GM23248 (cell line): ENCODE measurements around the gene ADAMTS14. TPM values are rescaled to one million over a fixed set of nuclear protein-coding genes. Genes with fewer than 3 reads are reported as not detected.

Source experiments
- DNase-seq: peaks from one replicate; pipeline ENCODE4 v3.0.0-alpha.2; 2015
- H2AFZ ChIP-seq: fragments of 200-600 bp; sonication (generic); 2 replicates; pipeline ENCODE4 v1.6.1; 2016; ENCODE audit warnings: antibody characterized with exemption
- H3F3A ChIP-seq: fragments of 200-600 bp; sonication (generic); 2 replicates; pipeline ENCODE4 v1.6.1; 2016; ENCODE audit warnings: mild to moderate bottlenecking, antibody characterized with exemption, mixed run types; ENCODE audit not compliant: insufficient read depth
- H3K27ac ChIP-seq: fragments of 200-600 bp; sonication (generic); 2 replicates; pipeline ENCODE4 v1.5.1; 2016; ENCODE audit warnings: mild to moderate bottlenecking
- H3K27me3 ChIP-seq: fragments of 200-600 bp; sonication (generic); replicated peaks from 2 replicates; pipeline ENCODE4 v1.6.1; 2016; ENCODE audit warnings: mild to moderate bottlenecking; ENCODE audit not compliant: insufficient read depth
- H3K36me3 ChIP-seq: fragments of 200-600 bp; sonication (generic); 2 replicates; pipeline ENCODE4 v1.6.1; 2016; ENCODE audit warnings: low read depth, mild to moderate bottlenecking
- H3K4me1 ChIP-seq: fragments of 200-600 bp; sonication (generic); 2 replicates; pipeline ENCODE4 v1.6.1; 2016; ENCODE audit warnings: mild to moderate bottlenecking; ENCODE audit not compliant: insufficient read depth
- H3K4me2 ChIP-seq: fragments of 200-600 bp; sonication (generic); one replicate; pipeline ENCODE4 v1.6.1; 2016; ENCODE audit warnings: mild to moderate bottlenecking; ENCODE audit not compliant: unreplicated experiment
- H3K4me3 ChIP-seq: fragments of 200-600 bp; sonication (generic); 2 replicates; pipeline ENCODE4 v1.5.1; 2016; ENCODE audit warnings: mild to moderate bottlenecking
- H3K79me2 ChIP-seq: fragments of 200-600 bp; sonication (generic); 2 replicates; pipeline ENCODE4 v1.6.1; 2016; ENCODE audit warnings: mild to moderate bottlenecking; ENCODE audit not compliant: insufficient read depth
- H3K9ac ChIP-seq: fragments of 200-600 bp; sonication (generic); 2 replicates; pipeline ENCODE4 v1.6.1; 2016; ENCODE audit warnings: mild to moderate bottlenecking
- H3K9me2 ChIP-seq: fragments of 200-600 bp; sonication (generic); 2 replicates; pipeline ENCODE4 v1.6.1; 2016; ENCODE audit warnings: mixed run types, mild to moderate bottlenecking, moderate library complexity; ENCODE audit not compliant: insufficient read depth
- H3K9me3 ChIP-seq: fragments of 200-600 bp; sonication (generic); one replicate; pipeline ENCODE4 v1.6.1; 2017; ENCODE audit warnings: low read depth
- H4K20me1 ChIP-seq: fragments of 200-600 bp; sonication (generic); 2 replicates; pipeline ENCODE4 v1.6.0; 2016; ENCODE audit not compliant: insufficient read depth
- EZH2 ChIP-seq: fragments of 200-600 bp; sonication (generic); IDR thresholded peaks from 2 replicates; pipeline ENCODE4 v1.6.1; 2018; ENCODE audit warnings: antibody characterized with exemption, mild to moderate bottlenecking; ENCODE audit not compliant: insufficient read depth, poor library complexity, severe bottlenecking
- EZH2phosphoT487 ChIP-seq: fragments of 200-600 bp; sonication (generic); IDR thresholded peaks from 2 replicates; pipeline ENCODE4 v1.6.1; 2018; ENCODE audit warnings: antibody characterized with exemption, moderate library complexity, mild to moderate bottlenecking, low read depth; ENCODE audit not compliant: insufficient read depth
- WGBS, 2 experiments: methylation state at CpG; one replicate each; pipeline ENCODE4 v1.1.6; 2015 to 2017; ENCODE audit warnings: low lambda C conversion rate in 2 of 2, low coverage in 1 of 2; ENCODE audit errors: missing lambda C conversion rate in 2 of 2; 5-methylcytosine and 5-hydroxymethylcytosine counted together
- in situ Hi-C: fragments of 300-500 bp; cut with MboI; formaldehyde crosslinking; loops from 2 replicates; pipeline ENCODE4 v1.15.0; 2020
- polyA plus RNA-seq: library from polyadenylated mRNA; unstranded; fragments of >200 nt; fragmentation: Nextera tagmentation; extraction: Ambion mirVana; gene quantifications from 2 replicates; pipeline ENCODE4 v1.2.1, GENCODE V29; 2016
- total RNA-seq: library from RNA; depleted of rRNA; stranded (reverse); fragments of >200 nt; shearing (Covaris generic); gene quantifications from 2 replicates; pipeline ENCODE4 v1.2.3, GENCODE V29; 2014

ADAMTS14 gene
- total and polyA plus RNA-seq, 2 experiments from 2014 or later, result 0.91 to 0.97 TPM

GRCh38 chr10:70771311-70772194, 99.2 kb downstream of the ADAMTS14 start:
- Histone ChIP-seq H3K27me3 (peaks cover 7% of the 10 kb centered on the region; the same call in 1 of the 2 replicates), H3K9me3 (no peaks in the 10 kb centered on the region), H3K79me2 (no peaks in the 10 kb centered on the region), H3F3A (no peaks in the 10 kb centered on the region), H4K20me1 (no peaks in the 10 kb centered on the region), H3K9ac (no peak overlapping the region), H3K4me1 (no peaks in the 10 kb centered on the region), H2AFZ (no peak overlapping the region), H3K9me2 (no peaks in the 10 kb centered on the region), H3K27ac (no peak overlapping the region), H3K4me3 (no peak overlapping the region), H3K4me2 (no peak overlapping the region), H3K36me3 (no peaks in the 10 kb centered on the region)
- TF ChIP-seq EZH2phosphoT487 (no peak), EZH2 (no peak)
- 68 to 75% methylated on average over 8 of the region's 8 CpGs for WGBS, 2 experiments
- no peak for DNase-seq
- in situ Hi-C loops, result no loop called here

DNA sequence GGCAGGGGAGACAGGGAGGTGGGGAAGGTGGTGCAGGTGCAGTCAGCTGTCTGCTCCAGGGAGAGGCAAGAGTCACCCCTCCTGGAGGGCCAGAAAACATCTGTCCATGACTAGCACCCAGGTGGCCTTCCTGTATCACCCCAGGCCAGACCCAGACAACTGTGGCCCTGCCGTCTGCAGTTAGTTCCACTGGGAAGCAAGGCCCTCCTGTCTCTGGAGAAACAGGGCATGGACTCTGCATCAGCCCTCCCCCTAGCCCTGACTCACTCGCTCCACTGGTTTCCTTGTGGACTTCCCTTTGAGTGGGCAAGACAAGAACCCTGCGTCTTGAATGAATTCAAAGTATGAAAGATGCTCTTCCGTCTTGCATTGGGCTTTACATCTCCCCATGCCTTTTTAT, 100.3 kb downstream of the ADAMTS14 start:
- DNase-seq, result no peak
- Histone ChIP-seq H3K4me2 (no peak overlapping the region), H3K4me3 (no peak overlapping the region), H3K27ac (no peak overlapping the region), H2AFZ (no peak overlapping the region), H3K4me1 (no peaks in the 10 kb centered on the region), H3K36me3 (no peaks in the 10 kb centered on the region), H3K79me2 (no peaks in the 10 kb centered on the region), H3K9me2 (no peaks in the 10 kb centered on the region), H3K9me3 (no peaks in the 10 kb centered on the region), H4K20me1 (no peaks in the 10 kb centered on the region), H3K9ac (no peak overlapping the region), H3F3A (no peaks in the 10 kb centered on the region), H3K27me3 (peaks cover 7% of the 10 kb centered on the region; the same call in 1 of the 2 replicates)
- 80 to 91% methylated on average over 4 of the region's 4 CpGs for WGBS, 2 experiments
- no peak for TF ChIP-seq EZH2phosphoT487
- no peak for TF ChIP-seq EZH2
- in situ Hi-C loops, result no loop called here

GRCh38 chr10:70773461-70773860, 101.2 kb downstream of the ADAMTS14 start:
- Histone ChIP-seq H3K4me2 (no peak overlapping the region), H3F3A (no peaks in the 10 kb centered on the region), H3K27me3 (peaks cover 2% of the 10 kb centered on the region; the same call in 1 of the 2 replicates), H3K9me2 (no peaks in the 10 kb centered on the region), H3K36me3 (no peaks in the 10 kb centered on the region), H2AFZ (no peak overlapping the region), H3K4me3 (no peak overlapping the region), H4K20me1 (no peaks in the 10 kb centered on the region), H3K27ac (no peak overlapping the region), H3K9ac (no peak overlapping the region), H3K9me3 (no peaks in the 10 kb centered on the region), H3K4me1 (no peaks in the 10 kb centered on the region), H3K79me2 (no peaks in the 10 kb centered on the region)
- no peak for TF ChIP-seq EZH2
- no peak for TF ChIP-seq EZH2phosphoT487
- 60 to 66% methylated on average over 9 of the region's 9 CpGs for WGBS, 2 experiments
- in situ Hi-C loops, result no loop called here
- DNase-seq, result no peak

DNA sequence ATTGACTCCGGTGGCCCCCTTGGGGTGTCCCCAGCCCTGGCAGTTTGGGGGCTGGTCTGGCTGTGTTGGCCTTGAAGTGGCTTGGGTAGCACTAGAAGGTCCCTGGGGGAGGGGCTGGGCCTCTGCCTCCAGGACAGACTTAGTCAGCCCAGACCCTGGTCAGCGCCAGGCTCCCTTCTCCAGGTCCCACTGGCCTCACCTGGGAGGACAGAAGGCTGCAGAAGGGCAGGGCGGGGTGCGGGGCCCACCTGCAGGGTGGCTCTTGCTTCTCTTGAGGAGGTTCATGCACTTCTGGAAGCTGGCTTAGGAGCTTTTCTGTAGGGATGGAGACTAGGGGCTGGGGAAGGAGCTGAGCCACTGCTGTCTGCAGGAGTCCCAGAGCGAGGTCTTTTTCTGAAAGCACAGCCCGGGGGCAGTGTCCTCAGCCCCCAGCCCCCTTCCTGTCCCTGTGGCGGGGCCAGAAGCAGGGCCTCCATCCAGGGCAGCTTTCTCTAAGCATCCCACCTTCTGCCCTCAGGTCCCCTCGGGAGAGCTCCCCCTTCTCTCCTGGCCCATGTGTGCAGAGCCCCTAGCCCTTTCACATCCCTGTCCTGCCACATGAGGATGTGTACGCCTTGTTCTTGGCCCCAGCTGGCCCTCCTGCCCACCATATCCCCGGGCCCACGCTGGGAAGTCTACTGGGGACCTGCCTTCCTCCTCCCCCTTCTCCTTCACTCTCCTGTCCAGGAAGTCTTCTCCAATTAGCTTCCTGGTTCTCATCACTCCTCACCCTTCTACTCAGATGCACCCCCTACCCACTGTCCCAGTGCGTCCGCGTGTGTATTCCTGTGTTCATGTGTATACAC, 101.9 kb downstream of the ADAMTS14 start:
- no peaks in the 10 kb centered on the region for H3K36me3 ChIP-seq
- no peaks in the 10 kb centered on the region for H3F3A ChIP-seq
- no peaks in the 10 kb centered on the region for H3K4me1 ChIP-seq
- no peaks in the 10 kb centered on the region for H3K9me3 ChIP-seq
- H3K9ac ChIP-seq, result no peak overlapping the region
- 76 to 88% methylated on average over 10 to 13 of the region's 14 CpGs for WGBS, 2 experiments
- no peak for DNase-seq
- H3K4me2 ChIP-seq, result no peak overlapping the region
- no peaks in the 10 kb centered on the region for H4K20me1 ChIP-seq
- no peaks in the 10 kb centered on the region for H3K9me2 ChIP-seq
- H3K27me3 ChIP-seq, result no peaks in the 10 kb centered on the region; the same call in 1 of the 2 replicates
- no peaks in the 10 kb centered on the region for H3K79me2 ChIP-seq
- no peak overlapping the region for H3K4me3 ChIP-seq
- no peak overlapping the region for H2AFZ ChIP-seq
- no peak overlapping the region for H3K27ac ChIP-seq
- TF ChIP-seq EZH2 (no peak), EZH2phosphoT487 (no peak)
- in situ Hi-C loops, result no loop called here
